Sigmoid colon (tissue), 4 donors: Measurements from ENCODE around the gene PCK2.

Source experiments
- POLR2AphosphoS5 ChIP-seq, 4 donors: sonication (generic); formaldehyde crosslinking; IDR thresholded peaks; one replicate each; pipeline ENCODE4 v1.6.1; 2017; ENCODE audit warnings: antibody characterized with exemption in 4 of 4
- TF ChIP-seq, protein P1 (sequence below), 4 experiments: fragments of 450-650 bp in 3 of 4; fragments of 200-600 bp in 1 of 4; IDR thresholded peaks; one replicate each; pipeline ENCODE4 v1.5.1; 2016 to 2019; ENCODE audit warnings: antibody characterized with exemption in 4 of 4, mild to moderate bottlenecking in 3 of 4, moderate library complexity in 2 of 4

- TF ChIP-seq, protein P1, sequence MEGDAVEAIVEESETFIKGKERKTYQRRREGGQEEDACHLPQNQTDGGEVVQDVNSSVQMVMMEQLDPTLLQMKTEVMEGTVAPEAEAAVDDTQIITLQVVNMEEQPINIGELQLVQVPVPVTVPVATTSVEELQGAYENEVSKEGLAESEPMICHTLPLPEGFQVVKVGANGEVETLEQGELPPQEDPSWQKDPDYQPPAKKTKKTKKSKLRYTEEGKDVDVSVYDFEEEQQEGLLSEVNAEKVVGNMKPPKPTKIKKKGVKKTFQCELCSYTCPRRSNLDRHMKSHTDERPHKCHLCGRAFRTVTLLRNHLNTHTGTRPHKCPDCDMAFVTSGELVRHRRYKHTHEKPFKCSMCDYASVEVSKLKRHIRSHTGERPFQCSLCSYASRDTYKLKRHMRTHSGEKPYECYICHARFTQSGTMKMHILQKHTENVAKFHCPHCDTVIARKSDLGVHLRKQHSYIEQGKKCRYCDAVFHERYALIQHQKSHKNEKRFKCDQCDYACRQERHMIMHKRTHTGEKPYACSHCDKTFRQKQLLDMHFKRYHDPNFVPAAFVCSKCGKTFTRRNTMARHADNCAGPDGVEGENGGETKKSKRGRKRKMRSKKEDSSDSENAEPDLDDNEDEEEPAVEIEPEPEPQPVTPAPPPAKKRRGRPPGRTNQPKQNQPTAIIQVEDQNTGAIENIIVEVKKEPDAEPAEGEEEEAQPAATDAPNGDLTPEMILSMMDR (IDR thresholded peaks at IDR 0.05): no peak
- TF ChIP-seq POLR2AphosphoS5 (IDR thresholded peaks at IDR 0.05): no peak
Observed at GRCh38 chr14:24150993-24151392, 56.9 kb downstream of the PCK2 start.
